Fibroblast of skin of left biceps (primary cell): ENCODE data around the gene ZNF546.
"Not testable (repeated sequence)": the region's sequence is repeated elsewhere in the genome, so short reads cannot be mapped to it uniquely, and the experiment has no call there.

Experiments
- DNase-seq, 2 experiments: peaks; one replicate each; pipeline ENCODE4 v3.0.0-alpha.2; 2013; ENCODE audit warnings: low read depth in 2 of 2

The ZNF546 gene

GRCh38 chr19:39996811-39997637 is at the start of gene ZNF546:
ZNF546 (plus strand) TSS chr19:39997060; CDS start chr19:39998327, 1,267 bp downstream.
- DNase-seq: peak; percentile 55 to 61

- no peak for DNase-seq
Measured at GRCh38 chr19:39949026-39949747, 47.7 kb upstream of the ZNF546 start.

- no peak for DNase-seq
Measured at GRCh38 chr19:39951065-39951650, 45.7 kb upstream of the ZNF546 start.

- DNase-seq: no peak
Measured at GRCh38 chr19:39951686-39952085, 45.2 kb upstream of the ZNF546 start.

DNA sequence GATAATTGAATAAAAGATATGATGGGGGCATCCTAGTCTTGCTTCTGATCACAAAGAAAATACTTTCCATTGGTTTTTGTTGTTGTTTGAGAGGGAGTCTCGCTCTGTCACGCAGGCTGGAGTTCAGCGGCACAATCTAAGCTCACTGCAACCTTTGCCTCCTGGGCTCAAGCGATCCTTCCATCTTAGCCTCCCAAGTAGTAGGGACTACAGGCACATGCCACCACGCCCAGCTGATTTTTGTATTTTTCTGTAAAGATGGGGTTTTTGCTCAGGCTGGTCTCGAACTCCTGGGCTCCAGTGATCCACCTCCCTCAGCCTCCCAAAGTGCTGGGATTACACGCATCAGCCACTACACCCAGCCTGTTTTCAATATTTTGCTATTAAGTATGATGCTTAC is 42.9 kb upstream of the ZNF546 start:
- DNase-seq: no peak

GRCh38 chr19:39957886-39958285 is 39.0 kb upstream of the ZNF546 start:
- DNase-seq: not testable (repeated sequence)

GRCh38 chr19:39958942-39959341 is 37.9 kb upstream of the ZNF546 start:
- DNase-seq: not testable (repeated sequence)

DNA sequence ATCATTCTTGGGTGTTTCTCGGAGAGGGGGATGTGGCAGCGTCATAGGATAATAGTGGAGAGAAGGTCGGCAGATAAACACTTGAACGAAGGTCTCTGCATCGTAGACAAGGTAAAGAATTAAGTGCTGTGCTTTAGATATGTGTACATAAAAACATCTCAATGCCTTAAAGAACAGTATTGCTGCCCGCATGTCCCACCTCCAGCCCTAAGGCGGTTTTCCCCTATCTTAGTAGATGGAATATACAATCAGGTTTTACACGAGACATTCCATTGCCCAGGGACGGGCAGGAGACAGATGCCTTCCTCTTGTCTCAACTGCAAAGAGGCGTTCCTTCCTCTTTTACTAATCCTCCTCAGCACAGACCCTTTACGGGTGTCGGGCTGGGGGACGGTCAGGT is 37.5 kb upstream of the ZNF546 start:
- not testable (repeated sequence) for DNase-seq

GRCh38 chr19:39963898-39964297 is 33.0 kb upstream of the ZNF546 start:
- no peak for DNase-seq

DNA sequence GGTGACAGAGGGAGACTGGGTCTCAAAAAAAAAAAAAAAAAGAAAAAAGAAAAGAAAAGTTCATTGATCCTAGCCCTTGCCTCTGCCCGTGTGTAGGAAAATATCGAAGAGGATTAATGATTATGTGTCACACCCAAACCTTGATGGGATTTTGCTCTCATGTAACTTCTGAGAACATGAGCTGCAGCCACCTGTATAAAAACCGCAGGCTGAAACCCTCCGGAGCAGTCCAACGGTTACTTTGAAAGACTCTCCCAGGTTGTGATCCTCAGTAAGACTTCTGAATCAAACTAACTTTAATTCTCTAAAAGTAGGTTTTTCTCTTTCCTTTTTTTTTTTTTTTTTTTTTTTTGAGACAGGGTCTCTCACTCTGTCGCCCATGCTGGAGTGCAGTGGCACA is 30.2 kb upstream of the ZNF546 start:
- DNase-seq: no peak

GRCh38 chr19:39967561-39967960 is 29.3 kb upstream of the ZNF546 start:
- DNase-seq: no peak

GRCh38 chr19:39968789-39969188 is 28.1 kb upstream of the ZNF546 start:
- no peak for DNase-seq

- DNase-seq: no peak
Measured at GRCh38 chr19:39969266-39969665, 27.6 kb upstream of the ZNF546 start.

DNA sequence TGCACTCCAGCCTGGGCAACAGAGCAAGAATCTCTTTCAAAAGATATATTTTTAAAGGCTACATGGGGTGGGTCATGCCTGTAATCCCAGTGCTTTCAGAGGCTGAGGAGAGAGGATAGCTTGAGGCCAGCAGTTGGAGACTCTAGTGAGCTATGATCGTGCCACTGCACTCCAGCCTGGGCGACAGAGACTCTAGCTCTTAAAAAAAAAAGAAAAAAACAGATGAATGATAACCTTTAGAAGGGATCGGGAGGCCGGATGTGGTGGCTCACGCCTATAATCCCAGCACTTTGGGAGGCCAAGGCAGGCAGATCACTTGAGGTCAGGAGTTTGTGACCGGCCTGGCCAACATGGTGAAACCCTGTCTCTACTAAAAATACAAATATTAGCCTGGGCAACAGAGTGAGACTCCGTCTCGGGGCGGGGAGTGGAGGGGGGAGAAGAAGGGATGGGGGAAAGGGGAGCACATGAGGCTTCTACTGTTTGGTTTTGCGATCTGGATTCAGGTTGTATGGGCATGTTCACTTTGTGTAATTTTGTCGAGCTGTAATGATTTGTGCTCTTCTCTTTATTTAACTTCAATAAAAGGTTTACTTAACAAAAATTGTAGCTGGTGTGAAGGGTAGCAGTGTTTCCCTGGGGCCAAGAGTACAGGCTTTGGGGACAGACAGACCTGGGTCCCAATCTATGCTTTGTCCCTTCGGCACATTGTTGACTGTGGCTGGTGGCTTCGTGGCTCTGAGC is 27.0 kb upstream of the ZNF546 start:
- DNase-seq: no peak

- no peak for DNase-seq
Measured at GRCh38 chr19:39970425-39970674, 26.5 kb upstream of the ZNF546 start.

DNA sequence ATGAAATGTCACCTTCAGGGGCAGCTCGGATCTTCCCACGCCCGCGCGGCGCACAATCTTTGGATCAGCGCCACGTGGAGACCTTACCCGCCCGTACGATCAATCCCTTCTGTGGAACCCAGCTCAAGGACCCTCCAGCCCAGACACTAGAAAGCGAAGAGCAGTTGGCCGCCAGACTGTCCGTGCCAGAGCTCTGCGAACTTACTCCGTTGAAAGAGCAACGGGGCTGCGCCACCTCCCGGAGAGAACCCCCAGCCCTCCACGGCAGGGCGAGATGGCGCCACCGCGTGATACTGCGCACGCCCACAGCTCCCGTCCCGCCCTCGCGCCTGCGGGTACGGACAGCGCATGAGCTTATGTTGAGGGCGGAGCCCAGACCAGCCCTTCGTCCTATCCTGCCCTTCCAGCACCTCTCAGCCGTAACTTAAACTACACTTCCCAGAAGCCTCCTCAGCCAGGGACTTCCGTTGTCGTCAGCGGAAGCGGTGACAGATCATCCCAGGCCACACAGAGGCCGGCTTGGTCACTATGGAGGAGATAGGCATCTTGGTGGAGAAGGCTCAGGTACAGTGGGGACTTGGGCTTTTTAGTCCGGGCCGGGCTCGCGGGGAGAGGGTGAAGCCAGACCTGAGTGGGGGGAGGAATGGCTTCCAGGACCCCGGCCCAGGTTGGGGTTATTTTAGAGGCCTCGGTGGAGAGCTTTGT is 26.0 kb upstream of the ZNF546 start, which contains the start of gene PSMC4:
PSMC4 (plus strand) TSS at position 491 of the 705 bp plus-strand sequence; CDS start at position 529, 38 bp downstream.
- DNase-seq: peak; percentile 93 to 95

- no peak for DNase-seq
Measured at GRCh38 chr19:39971380-39972035, 25.4 kb upstream of the ZNF546 start.

DNA sequence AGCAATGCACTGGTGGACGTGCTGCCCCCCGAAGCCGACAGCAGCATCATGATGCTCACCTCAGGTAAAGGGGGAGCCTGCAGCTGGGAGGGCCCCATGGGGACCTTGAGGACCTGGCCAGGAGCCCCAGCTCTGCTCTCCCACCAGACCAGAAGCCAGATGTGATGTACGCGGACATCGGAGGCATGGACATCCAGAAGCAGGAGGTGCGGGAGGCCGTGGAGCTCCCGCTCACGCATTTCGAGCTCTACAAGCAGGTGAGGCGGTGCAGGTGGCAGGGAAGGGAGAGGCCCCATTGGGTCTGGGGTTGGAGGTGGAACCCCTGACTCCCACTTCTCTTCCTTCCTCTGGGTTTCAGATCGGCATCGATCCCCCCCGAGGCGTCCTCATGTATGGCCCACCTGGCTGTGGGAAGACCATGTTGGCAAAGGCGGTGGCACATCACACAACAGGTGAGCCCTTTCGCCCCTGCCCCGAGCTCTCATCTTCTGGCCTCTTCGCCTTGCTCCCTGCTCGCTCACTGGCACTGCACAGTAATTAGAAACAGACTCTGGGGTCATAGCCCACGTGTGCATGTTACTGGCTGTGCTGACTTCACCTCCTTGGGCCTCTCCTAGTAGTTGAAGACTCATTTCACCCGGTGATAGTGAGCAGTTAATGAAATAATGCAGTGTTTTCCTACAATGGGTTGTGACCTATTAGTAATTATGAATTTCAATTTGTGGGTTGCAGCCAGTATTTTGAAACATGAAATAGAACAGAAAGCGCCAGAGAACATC is 22.3 kb upstream of the ZNF546 start:
- no peak for DNase-seq

GRCh38 chr19:39982883-39983282 is 14.0 kb upstream of the ZNF546 start:
- no peak for DNase-seq

GRCh38 chr19:39983695-39984300 is 13.1 kb upstream of the ZNF546 start:
- no peak for DNase-seq
